ENCODE results near the gene ZNF624. TPM values are rescaled to one million over a fixed set of nuclear protein-coding genes. Genes with fewer than 3 reads are reported as not detected.

Gene ZNF624
- total RNA-seq, 1 experiment from 2014 or later = 3.8 TPM

DNA sequence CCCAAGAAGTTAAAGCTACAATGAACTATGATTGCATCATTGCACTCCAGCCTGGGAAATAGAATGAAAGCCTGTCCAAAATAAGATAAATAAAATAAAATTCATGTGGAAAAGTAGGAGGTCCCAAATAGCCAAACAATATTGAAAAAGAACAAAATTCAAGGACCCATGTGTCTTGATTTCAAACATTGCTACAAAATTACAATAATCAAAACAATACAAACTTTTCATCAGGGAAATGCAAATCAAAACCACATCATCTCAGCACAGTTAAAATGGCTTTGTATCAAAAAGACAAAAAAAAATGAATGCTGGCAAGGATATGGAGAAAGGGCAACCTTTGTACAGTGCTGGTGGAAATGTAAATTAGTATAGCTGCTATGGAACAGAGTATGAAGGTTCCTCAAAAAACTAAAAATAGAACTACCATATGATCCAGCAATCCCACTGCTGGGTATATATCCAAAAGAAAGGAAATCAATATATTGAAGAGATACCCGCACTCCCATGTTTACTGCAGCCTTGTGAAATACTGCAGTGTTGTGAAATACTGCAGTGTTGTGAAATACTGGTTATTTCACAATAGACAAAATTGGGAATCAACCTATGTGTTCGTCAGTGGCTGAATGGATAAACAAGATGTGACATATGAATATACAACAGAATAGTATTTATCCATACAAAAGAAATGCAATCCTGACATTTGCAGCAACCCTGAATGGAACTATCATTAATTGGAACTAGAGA, 60.1 kb downstream of the ZNF624 start:
- CTCF ChIA-PET = interaction anchor here (0.6 kb wide), 1 partner anchor 142 kb away, joined by 3 read pairs; no protein-coding TSS in a partner anchor
- H3K4me1 Mint-ChIP-seq (ENCODE audit: insufficient read depth, unreplicated experiment) = peaks cover 8% of the 10 kb centered on the region
- peaks cover 8% of the 10 kb centered on the region for H3K9me3 Mint-ChIP-seq (ENCODE audit: unreplicated experiment)
- intact Hi-C loops (cut with micrococcal nuclease) = no loop called here
- BruUV-seq (replicated peaks) = no TSS peak
- POLR2A ChIA-PET = interaction anchor here (1.4 kb wide), 1 partner anchor 9 kb away, joined by 3 read pairs; no protein-coding TSS in a partner anchor
- no peak for TF ChIP-seq CTCF (IDR thresholded peaks at IDR 0.05; ENCODE audit: unreplicated experiment)
- H3K36me3 Mint-ChIP-seq (ENCODE audit: insufficient read depth, unreplicated experiment) = no peaks in the 10 kb centered on the region
- no peaks in the 10 kb centered on the region for H3K27me3 Mint-ChIP-seq (ENCODE audit: insufficient read depth, unreplicated experiment)
- peak; percentile 55 for DNase-seq (ENCODE audit: unreplicated experiment)
- no peak overlapping the region for H3K4me3 Mint-ChIP-seq (ENCODE audit: unreplicated experiment)
- peak overlapping the region; percentile 52 for H3K27ac Mint-ChIP-seq (ENCODE audit: low read depth, unreplicated experiment)

DNA sequence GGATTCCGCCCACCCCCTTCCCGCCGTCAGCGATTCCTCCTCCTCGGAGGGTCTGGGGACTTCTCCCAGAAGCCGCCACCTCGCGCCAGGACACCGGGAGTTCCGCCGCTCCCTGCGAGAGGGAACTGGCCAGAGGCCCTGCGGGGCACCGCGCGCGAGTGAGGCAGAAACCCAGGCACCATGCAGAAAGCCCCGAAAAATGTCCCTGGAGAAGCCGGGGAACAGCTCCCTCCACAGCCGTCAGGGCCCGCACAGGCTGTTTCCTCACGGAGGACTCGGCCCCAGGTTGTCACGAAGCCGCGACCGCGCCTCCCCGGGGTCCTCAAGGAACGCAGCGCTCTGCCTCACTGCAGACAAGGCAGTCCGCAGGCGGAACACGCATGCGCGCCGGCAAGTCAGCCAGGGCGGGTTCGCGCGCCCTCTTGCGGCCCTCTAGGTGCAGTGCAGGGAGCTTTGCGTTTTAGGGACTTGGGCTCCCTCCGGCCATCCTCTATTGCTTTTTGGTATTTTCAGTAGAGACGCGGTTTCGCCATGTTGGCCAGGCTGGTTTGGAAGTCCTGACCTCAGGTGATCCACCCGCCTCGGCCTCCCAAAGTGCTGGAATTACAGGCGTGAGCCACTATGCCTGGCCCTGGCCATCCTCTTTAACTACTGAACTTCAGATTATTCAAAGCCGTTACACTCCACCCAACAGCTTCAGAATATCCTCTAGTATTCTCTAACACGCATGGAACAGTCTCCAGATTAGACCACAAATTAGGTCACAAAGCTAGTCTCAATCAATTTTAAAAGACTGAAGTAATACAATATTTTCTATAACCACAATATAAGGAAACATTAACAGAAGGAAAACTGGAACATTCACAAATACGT, 64.3 kb downstream of the ZNF624 start:
- H3K27me3 Mint-ChIP-seq (ENCODE audit: insufficient read depth, unreplicated experiment) = no peaks in the 10 kb centered on the region
- peaks cover 12% of the 10 kb centered on the region for H3K4me1 Mint-ChIP-seq (ENCODE audit: insufficient read depth, unreplicated experiment)
- intact Hi-C loops (cut with micrococcal nuclease) = loop anchor here (2.0 to 10.0 kb wide), 2 partner anchors 137 to 205 kb away; partner anchors contain the start of gene UBB
- DNase-seq (ENCODE audit: unreplicated experiment) = peak; percentile 87
- H3K4me3 Mint-ChIP-seq (ENCODE audit: unreplicated experiment) = peak overlapping the region; percentile 70
- H3K27ac Mint-ChIP-seq (ENCODE audit: low read depth, unreplicated experiment) = peak overlapping the region; percentile 35
- TF ChIP-seq CTCF (IDR thresholded peaks at IDR 0.05; ENCODE audit: unreplicated experiment) = peak; percentile 96
- H3K9me3 Mint-ChIP-seq (ENCODE audit: unreplicated experiment) = peaks cover 7% of the 10 kb centered on the region
- no TSS peak for BruUV-seq (replicated peaks)
- POLR2A ChIA-PET = interaction anchor here (0.6 to 1.0 kb wide), 3 partner anchors 55 to 239 kb away, joined by 3 to 4 read pairs (median 3); no protein-coding TSS in a partner anchor
- CTCF ChIA-PET = interaction anchor here (0.6 to 1.9 kb wide), 27 partner anchors 9 to 1316 kb away, joined by 3 to 13 read pairs (median 3); no protein-coding TSS in a partner anchor
- H3K36me3 Mint-ChIP-seq (ENCODE audit: insufficient read depth, unreplicated experiment) = no peaks in the 10 kb centered on the region

GRCh38 chr17:16585796-16586195, 67.9 kb downstream of the ZNF624 start:
- Mint-ChIP-seq H3K27me3 (ENCODE audit: insufficient read depth, unreplicated experiment) (no peaks in the 10 kb centered on the region), H3K27ac (ENCODE audit: low read depth, unreplicated experiment) (no peak overlapping the region), H3K4me1 (ENCODE audit: insufficient read depth, unreplicated experiment) (peaks cover 8% of the 10 kb centered on the region), H3K9me3 (ENCODE audit: unreplicated experiment) (no peaks in the 10 kb centered on the region), H3K36me3 (ENCODE audit: insufficient read depth, unreplicated experiment) (no peaks in the 10 kb centered on the region), H3K4me3 (ENCODE audit: unreplicated experiment) (no peak overlapping the region)
- ChIA-PET POLR2A (no interaction called here), CTCF (interaction anchor here (1.1 kb wide), 1 partner anchor 132 kb away, joined by 4 read pairs; no protein-coding TSS in a partner anchor)
- no peak for DNase-seq (ENCODE audit: unreplicated experiment)
- BruUV-seq (replicated peaks) = no TSS peak
- no peak for TF ChIP-seq CTCF (IDR thresholded peaks at IDR 0.05; ENCODE audit: unreplicated experiment)
- intact Hi-C loops (cut with micrococcal nuclease) = loop anchor here (10.0 kb wide), 1 partner anchor 201 kb away; the partner anchor contains the start of gene UBB
